ENCODE data around the gene TRAF5.

DNA sequence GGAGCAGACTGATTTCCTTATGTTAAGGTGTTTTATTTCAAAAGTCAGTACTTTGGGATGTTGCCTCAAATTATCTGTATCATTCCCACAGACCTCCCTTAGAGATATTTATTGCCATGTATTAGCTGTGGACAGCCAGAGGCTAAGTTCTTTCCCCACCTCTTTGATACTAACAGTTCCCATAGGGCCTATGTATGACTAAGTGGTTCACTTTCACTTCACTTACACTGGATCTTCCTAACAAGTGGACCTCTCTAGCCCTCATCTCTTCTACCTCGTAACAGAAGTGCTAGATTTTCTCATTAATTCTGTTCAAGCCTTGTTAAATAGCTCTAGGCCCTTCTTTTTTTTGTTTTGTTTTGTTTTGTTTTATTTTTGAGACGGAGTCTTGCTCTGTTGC lies 6.2 kb downstream of the TRAF5 start:
- TF ChIP-seq POLR2A (IDR thresholded peaks at IDR 0.05; ENCODE audit: low read depth, low read length) (no peak), POLR2AphosphoS5 (IDR thresholded peaks at IDR 0.05; ENCODE audit: low read depth, low read length) (no peak), SPI1 (IDR thresholded peaks at IDR 0.05; ENCODE audit: low read depth, low read length) (0 out of 2 replicates have a peak, but pooled peaks have one; percentile 8)
